ENCODE data around the gene PKIB. TPM values are rescaled to one million over a fixed set of nuclear protein-coding genes. Genes with fewer than 3 reads are reported as not detected.

Gene PKIB
- total RNA-seq, 1 donor from 2014 or later, result 3.6 TPM

GRCh38 chr6:122710908-122711635 is 100.9 kb downstream of the PKIB start:
- no peak for DNase-seq (ENCODE audit: low read depth)

- DNase-seq (ENCODE audit: low read depth), result no peak
Measured at GRCh38 chr6:122712093-122712447, 101.9 kb downstream of the PKIB start.

DNA sequence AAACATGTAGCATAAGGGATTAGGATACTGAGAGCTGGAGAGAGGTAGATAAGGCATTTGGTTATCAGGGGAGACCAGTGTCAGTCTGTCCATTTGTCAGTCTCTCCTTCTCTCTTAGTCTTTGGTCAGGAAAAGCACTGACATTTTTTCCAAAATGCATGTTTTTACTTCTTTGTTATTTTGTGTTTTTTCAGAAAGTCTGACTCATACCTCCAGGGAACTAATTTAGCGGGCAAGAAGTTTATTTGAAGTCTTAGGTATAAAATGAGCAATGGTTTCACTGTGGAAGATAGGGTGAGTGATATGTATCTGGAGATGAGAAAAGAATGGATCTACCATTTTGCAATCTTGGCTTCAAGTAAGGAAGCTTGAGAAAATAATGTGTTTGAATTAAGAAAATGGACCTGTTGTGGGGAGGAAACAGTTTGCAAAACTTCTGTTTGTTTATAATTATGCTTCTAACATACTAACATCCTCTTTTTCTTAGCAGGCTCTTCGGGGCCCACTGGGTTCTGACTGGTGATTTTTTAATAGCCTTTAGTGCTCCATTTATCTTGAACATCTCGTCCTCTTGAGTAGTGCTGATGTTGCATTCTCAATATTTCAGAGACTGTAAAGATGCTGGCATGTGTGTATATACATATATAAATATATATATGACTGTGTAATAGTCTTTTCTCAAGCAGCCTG is 102.4 kb downstream of the PKIB start:
- peak; percentile 27 for DNase-seq (ENCODE audit: low read depth)

- DNase-seq (ENCODE audit: low read depth), result peak; percentile 32
Measured at GRCh38 chr6:122713138-122713537, 102.9 kb downstream of the PKIB start.

DNA sequence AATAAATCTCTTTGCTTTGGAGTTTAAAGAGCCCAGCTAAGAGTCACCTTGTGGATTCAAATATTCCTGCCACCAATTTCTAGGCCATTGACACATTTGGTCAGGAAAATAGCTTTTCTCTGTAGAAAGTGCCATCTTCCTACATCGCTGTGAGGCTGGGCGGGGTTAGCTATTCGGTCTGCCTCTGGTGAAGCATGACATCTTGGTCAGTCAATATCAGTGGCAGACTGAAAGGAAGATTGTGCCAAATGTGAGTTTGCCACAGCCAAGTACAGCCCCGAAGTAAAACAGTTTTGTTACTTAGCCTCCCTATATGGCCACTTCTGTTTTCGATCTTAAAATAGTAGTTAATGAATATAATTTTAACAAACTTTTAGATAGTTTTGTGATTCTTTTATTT is 103.9 kb downstream of the PKIB start:
- DNase-seq (ENCODE audit: low read depth), result no peak

GRCh38 chr6:122715725-122716124 is 105.5 kb downstream of the PKIB start:
- peak; percentile 28 for DNase-seq (ENCODE audit: low read depth)

GRCh38 chr6:122717350-122717749 is 107.1 kb downstream of the PKIB start:
- DNase-seq (ENCODE audit: low read depth), result no peak

GRCh38 chr6:122718616-122719015 is 108.4 kb downstream of the PKIB start:
- no peak for DNase-seq (ENCODE audit: low read depth)

- no peak for DNase-seq (ENCODE audit: low read depth)
Measured at GRCh38 chr6:122719176-122719575, 109.0 kb downstream of the PKIB start.

DNA sequence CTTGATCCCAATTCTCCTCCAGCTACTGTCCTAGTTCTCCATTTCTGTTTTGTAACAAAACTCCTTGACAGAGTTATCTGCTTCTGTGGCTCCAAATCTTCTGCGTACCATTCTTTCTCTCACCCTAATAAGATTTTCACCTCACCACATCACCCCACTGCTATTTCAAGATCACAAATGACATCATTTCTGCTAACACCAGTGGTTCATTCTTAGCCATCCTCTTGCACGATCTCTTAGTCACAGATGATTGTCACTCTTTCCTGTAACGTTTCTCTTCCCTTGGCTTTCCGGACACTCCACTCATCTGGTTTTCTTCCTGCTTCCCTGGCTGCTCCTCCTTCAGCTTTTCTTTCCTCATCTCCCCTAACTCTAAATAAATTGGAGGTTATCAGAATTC is 112.5 kb downstream of the PKIB start:
- DNase-seq (ENCODE audit: low read depth), result no peak

DNA sequence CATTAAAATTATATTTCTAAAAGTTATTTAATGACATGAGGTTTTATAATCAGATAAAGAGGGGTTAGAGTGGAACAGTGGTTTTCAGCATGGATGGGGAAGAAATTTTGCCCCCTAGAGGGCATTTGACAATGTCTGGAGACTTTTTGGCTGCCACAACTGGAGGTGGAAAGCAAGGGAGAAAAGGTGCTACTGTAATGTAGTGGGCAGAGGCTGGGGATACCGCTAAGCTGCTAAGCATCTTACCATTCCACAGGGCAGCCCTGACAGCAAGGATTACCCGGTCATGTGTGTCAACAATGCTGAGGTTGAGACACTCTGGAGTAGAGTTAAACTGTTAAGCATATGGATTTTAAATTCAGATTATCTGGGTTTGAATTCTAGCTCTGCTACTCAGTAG is 116.4 kb downstream of the PKIB start:
- peak; percentile 33 for DNase-seq (ENCODE audit: low read depth)

DNA sequence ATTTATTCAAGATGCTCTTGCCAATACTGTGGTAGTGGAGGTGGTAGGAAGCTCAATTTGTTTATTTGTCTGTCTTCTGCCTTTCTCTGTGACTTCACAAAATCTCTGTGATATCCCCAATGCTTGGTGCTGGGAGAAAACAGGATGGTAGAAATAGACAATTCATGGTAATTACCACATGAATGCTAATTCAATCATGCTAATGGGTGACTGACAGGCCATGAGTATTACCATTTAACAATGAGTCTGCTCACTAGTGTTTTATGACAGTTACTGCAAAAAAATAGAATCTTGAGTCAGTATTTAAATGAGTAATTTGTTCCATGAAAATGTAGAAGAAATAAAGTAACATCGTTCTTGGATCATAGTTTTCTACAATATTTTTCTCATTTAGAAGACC is 117.0 kb downstream of the PKIB start:
- DNase-seq (ENCODE audit: low read depth), result no peak

GRCh38 chr6:122730334-122730733 is 120.1 kb downstream of the PKIB start:
- no peak for DNase-seq (ENCODE audit: low read depth)

DNA sequence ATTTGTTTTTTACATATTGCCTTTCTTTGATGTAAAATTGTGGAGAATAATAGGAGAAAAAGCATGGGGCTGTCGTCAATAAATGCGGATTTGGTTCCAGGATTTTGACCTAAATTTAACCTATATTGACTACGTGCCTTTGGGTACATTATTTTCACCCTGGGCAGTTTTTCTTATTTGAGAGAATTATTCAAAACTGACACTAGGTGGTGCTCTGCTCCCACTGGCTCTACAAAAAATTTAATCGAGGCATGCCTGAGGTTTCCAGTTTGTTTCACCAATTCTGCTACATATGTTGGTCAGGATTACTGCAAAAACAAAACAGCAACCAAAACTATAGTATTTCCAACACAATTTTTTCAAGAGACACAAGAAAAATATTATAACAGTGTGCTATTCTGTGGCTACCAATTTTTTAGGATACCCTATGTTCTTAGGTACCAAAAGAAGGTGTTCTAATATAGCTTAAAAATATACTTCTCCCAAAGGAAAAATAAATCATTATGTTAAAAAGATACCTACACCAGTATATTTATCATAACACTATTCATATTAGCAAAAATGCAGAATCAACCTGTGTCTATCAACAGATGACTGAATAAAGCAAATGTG is 120.7 kb downstream of the PKIB start:
- DNase-seq (ENCODE audit: low read depth), result peak; percentile 34

GRCh38 chr6:122733259-122733658 is 123.1 kb downstream of the PKIB start:
- DNase-seq (ENCODE audit: low read depth), result no peak

GRCh38 chr6:122734529-122735395 is 124.6 kb downstream of the PKIB start:
- no peak for DNase-seq (ENCODE audit: low read depth)

GRCh38 chr6:122735582-122735981 is 125.4 kb downstream of the PKIB start:
- peak; percentile 26 for DNase-seq (ENCODE audit: low read depth)

GRCh38 chr6:122736163-122736562 is 126.0 kb downstream of the PKIB start:
- DNase-seq (ENCODE audit: low read depth), result no peak

- DNase-seq (ENCODE audit: low read depth), result no peak
Measured at GRCh38 chr6:122736616-122737015, 126.4 kb downstream of the PKIB start.

- DNase-seq (ENCODE audit: low read depth), result no peak
Measured at GRCh38 chr6:122740091-122740490, 129.9 kb downstream of the PKIB start.

DNA sequence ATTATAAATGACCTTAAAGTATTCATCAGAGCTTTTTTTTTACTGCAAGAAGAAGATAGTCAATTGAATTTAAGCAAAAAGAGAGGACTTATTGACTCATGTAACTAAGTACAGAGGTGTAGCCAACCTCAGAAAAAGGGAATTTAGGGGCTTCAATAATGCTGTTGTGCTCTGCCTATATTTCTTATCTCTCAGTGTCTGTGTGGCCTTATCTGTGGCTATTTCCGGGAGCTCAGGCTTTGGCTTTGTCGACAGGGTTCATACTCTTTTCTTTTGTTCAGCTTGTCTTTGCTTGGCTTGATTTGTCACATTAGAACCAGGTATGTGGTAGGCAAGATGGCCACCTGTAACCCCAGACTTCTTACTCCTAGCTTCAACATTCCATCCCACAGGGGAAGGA is 130.7 kb downstream of the PKIB start:
- no peak for DNase-seq (ENCODE audit: low read depth)

- peak; percentile 7 for DNase-seq (ENCODE audit: low read depth)
Measured at GRCh38 chr6:122744247-122744646, 134.0 kb downstream of the PKIB start.

All from renal cortical epithelial cell (primary cell).